Duodenal mucosa (tissue), 2 donors: Measurements from ENCODE around the gene UBA52.

Source experiments
- H3K27ac ChIP-seq: one replicate; pipeline ENCODE4 v1.7.0; 2013; ENCODE audit warnings: low read depth, low read length
- H3K27me3 ChIP-seq, 2 donors: one replicate each; pipeline ENCODE4 v1.7.0; 2013; ENCODE audit warnings: low read length in 2 of 2, control low read depth in 1 of 2; ENCODE audit not compliant: insufficient read depth in 2 of 2, control insufficient read depth in 1 of 2
- H3K36me3 ChIP-seq, 2 donors: one replicate each; pipeline ENCODE4 v1.7.0; 2013; ENCODE audit warnings: low read length in 2 of 2, control low read depth in 1 of 2; ENCODE audit not compliant: insufficient read depth in 2 of 2, control insufficient read depth in 1 of 2
- H3K4me1 ChIP-seq, 2 donors: one replicate each; pipeline ENCODE4 v1.7.0; 2013; ENCODE audit warnings: low read length in 2 of 2, control low read depth in 1 of 2; ENCODE audit not compliant: insufficient read depth in 2 of 2, control insufficient read depth in 1 of 2
- H3K4me3 ChIP-seq, 2 donors: one replicate each; pipeline ENCODE4 v1.7.0; 2013; ENCODE audit warnings: low read length in 2 of 2, low read depth in 1 of 2
- H3K9ac ChIP-seq, 2 donors: one replicate each; pipeline ENCODE4 v1.7.0; 2013; ENCODE audit warnings: low read length in 2 of 2, low read depth in 1 of 2
- H3K9me3 ChIP-seq, 2 donors: one replicate each; pipeline ENCODE4 v1.7.0; 2013; ENCODE audit warnings: low read length in 2 of 2, control low read depth in 1 of 2; ENCODE audit not compliant: control insufficient read depth in 1 of 2

Gene UBA52

GRCh38 chr19:18577365-18577914 is 5.8 kb downstream of the UBA52 start:
- no peak overlapping the region for H3K27ac ChIP-seq
- no peak overlapping the region for H3K4me3 ChIP-seq
- H3K9ac ChIP-seq: no peak overlapping the region
- no peaks in the 10 kb centered on the region for H3K9me3 ChIP-seq
- no peaks in the 10 kb centered on the region for H3K27me3 ChIP-seq
- peaks cover 12% of the 10 kb centered on the region in 2 donors for H3K4me1 ChIP-seq
- peaks cover 20 to 42% of the 10 kb centered on the region in 2 donors for H3K36me3 ChIP-seq

DNA sequence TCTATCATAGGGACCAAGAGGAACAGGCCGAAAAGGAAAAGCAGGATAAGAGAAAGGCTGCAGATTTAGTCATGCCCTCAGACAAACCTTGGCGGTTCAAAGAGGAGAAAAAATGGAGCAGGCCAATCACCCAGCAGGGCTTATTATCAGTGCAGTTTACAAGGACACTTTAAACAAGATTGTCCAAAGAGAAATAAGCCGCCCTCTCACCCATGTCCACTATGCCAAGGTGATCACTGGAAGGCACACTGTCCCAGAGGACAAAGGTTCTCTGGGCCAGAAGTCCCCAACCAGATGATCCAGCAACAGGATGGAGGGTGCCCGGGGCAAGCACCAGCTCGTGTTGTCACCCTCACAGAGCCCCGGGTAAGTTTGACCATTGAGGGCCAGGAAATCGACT is 8.7 kb downstream of the UBA52 start:
- Histone ChIP-seq H3K36me3 (peaks cover 6 to 22% of the 10 kb centered on the region in 2 donors), H3K9ac (no peak overlapping the region), H3K4me1 (no peaks in the 10 kb centered on the region), H3K9me3 (no peaks in the 10 kb centered on the region), H3K27ac (no peak overlapping the region), H3K27me3 (no peaks in the 10 kb centered on the region), H3K4me3 (no peak overlapping the region)

DNA sequence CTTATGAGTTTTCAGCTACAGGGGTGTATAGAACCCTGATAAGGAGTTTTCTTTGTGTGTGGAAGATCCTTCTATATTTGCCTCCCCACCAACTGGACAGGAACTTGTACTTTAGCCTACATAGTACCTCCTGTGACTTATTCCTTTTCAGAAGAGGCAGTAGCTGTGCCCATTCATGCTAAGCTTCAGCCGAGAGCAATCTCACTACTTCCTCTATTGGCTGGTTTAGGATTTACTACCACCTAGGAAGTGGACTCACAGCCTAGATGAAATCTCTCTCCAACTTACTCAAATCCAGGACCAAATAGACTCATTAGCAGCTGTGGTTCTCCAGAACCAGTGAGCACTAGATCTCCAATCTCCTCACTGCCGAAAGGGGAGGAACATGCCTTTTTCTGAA is 14.6 kb downstream of the UBA52 start:
- Histone ChIP-seq H3K4me1 (peaks cover 12 to 29% of the 10 kb centered on the region in 2 donors), H3K9ac (no peak overlapping the region), H3K27ac (no peak overlapping the region), H3K27me3 (no peaks in the 10 kb centered on the region), H3K36me3 (peaks cover 3 to 9% of the 10 kb centered on the region in 2 donors), H3K9me3 (no peaks in the 10 kb centered on the region), H3K4me3 (no peak overlapping the region)

DNA sequence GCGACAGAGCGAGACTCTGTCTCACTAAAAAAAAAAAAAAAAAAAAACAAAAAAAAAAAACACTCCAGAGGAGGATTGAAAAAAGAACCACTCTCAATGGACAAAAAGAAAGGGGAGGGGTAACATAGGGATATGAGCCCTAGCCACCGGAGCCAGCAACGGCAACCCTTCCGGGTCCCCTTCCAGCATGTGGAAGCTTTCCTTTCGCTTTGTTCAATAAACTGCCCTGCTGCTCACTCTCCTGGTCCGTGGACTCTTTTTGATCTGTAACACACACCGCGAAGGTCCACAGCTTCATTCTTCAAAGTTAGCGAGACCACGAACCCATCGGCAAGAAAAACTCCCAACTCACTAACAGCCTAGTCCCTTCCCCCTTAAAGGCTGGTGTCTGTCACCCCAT is 15.9 kb downstream of the UBA52 start:
- H3K9ac ChIP-seq: no peak overlapping the region
- H3K27ac ChIP-seq: no peak overlapping the region
- H3K4me3 ChIP-seq: peak overlapping the region in 1 of 2 donors; percentile 89
- H3K4me1 ChIP-seq: peaks cover 12 to 29% of the 10 kb centered on the region in 2 donors
- peaks cover 3 to 9% of the 10 kb centered on the region in 2 donors for H3K36me3 ChIP-seq
- H3K27me3 ChIP-seq: no peaks in the 10 kb centered on the region
- no peaks in the 10 kb centered on the region for H3K9me3 ChIP-seq

- H3K9ac ChIP-seq: peak overlapping the region; percentile 54 to 75
- H3K27me3 ChIP-seq: no peaks in the 10 kb centered on the region
- H3K27ac ChIP-seq: peak overlapping the region; percentile 46
- peaks cover 12 to 29% of the 10 kb centered on the region in 2 donors for H3K4me1 ChIP-seq
- H3K36me3 ChIP-seq: peaks cover 3 to 9% of the 10 kb centered on the region in 2 donors
- peak overlapping the region; percentile 83 to 89 for H3K4me3 ChIP-seq
- no peaks in the 10 kb centered on the region for H3K9me3 ChIP-seq
Observed at GRCh38 chr19:18587962-18588610, 16.4 kb downstream of the UBA52 start.

DNA sequence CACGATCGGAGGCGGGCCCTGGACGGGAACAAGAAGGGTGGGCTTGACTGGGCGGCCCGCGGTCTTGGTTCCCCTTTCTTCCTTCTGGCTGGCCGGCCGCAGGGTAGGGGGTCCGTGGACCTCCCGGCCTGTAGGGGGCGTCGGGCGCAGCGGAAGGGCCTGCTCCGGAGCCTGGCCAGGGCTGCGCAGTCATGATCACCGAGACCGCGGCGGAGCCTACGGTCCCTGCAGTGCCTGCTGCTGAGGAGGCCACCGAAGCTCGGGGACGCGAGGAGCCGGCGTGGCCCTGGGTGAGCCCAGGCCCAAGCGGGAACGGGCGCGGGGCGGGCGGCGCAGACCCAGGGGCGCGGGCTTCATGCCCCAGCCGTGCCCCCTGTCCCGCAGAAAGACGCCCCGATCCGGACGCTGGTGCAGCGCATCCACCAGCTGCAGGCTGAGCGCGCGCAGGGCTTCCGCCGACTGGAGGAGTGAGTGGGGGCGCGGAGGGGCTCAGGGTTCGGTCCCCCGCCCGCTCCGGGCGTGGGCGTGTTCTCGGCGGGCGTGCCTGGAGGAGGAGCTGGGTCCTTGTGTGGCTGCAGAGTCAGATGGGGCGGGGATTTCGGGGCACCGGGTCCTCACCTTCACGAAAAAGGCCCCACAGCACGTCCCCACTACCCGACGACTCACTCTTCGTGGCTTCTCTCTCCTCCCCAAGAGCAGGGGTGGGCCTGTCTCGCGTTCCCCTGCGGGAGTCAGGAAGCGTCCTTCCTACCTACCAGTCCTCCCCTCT is 17.1 kb downstream of the UBA52 start, which contains the start of gene REX1BD:
TSS of gene REX1BD (plus strand) at position 188 of the 769 bp plus-strand sequence. CDS start at position 192, 4 bp downstream.
- no peaks in the 10 kb centered on the region for H3K27me3 ChIP-seq
- peaks cover 12 to 29% of the 10 kb centered on the region in 2 donors for H3K4me1 ChIP-seq
- no peaks in the 10 kb centered on the region for H3K9me3 ChIP-seq
- peak within 1 kb of the TSS; percentile 81 for H3K27ac ChIP-seq
- peak within 1 kb of the TSS; percentile 83 to 89 for H3K4me3 ChIP-seq
- peak within 1 kb of the TSS; percentile 54 to 75 for H3K9ac ChIP-seq
- peaks cover 3 to 9% of the 10 kb centered on the region in 2 donors for H3K36me3 ChIP-seq

DNA sequence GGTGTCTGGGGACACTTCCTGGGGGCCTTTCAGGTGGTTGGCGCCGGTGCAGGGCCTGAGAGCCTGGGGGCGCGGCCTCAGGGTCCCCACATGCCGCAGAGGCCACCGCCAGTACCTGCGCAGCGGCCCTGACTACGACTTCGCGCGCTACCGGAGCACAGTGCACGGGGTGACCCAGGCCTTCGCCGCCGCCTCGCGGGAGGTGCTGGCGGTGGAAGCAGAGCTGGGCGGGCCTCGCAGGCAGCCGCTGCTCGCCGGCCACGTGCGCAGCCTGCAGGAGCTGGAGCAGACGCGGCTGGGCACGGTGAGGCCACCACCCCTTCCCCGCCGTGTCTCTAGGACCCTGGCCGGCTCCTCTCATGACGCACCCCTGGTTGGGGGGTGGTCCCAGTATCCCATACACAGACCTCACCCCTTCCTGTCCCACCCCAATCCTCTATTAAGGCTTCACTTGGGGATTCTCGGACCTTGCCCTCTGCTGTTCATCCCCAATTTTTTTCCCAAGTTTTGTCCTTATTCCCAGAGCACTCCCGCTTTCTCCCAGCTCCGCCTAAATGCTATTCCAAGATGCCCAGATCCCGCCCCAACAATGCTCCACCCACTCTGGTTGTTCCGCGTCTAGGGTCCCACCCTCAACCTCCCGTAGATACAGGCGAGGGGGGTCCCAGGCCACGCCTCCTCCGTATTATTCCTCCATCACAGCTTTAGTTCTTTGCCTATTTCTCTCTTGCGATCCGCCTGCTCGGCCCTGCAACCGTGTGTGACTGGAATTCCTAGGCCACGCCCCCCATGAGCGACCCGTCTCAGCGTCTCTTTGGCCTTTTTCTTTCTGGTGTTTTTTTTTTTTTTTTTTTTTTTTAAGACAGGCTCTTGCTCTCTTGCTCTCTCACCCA is 18.0 kb downstream of the UBA52 start:
- Histone ChIP-seq H3K36me3 (peaks cover 3 to 9% of the 10 kb centered on the region in 2 donors), H3K9me3 (no peaks in the 10 kb centered on the region), H3K9ac (peak overlapping the region; percentile 54 to 63), H3K4me1 (peaks cover 15 to 31% of the 10 kb centered on the region in 2 donors), H3K27ac (peak overlapping the region; percentile 81), H3K4me3 (peak overlapping the region; percentile 83 to 89), H3K27me3 (peaks cover 0 to under 1% of the 10 kb centered on the region in 2 donors)

GRCh38 chr19:18590273-18591272 is 18.9 kb downstream of the UBA52 start:
- Histone ChIP-seq H3K9me3 (no peaks in the 10 kb centered on the region), H3K27ac (no peak overlapping the region), H3K36me3 (peaks cover 3 to 9% of the 10 kb centered on the region in 2 donors), H3K27me3 (peaks cover 5 to 7% of the 10 kb centered on the region in 2 donors), H3K4me1 (peaks cover 21 to 36% of the 10 kb centered on the region in 2 donors), H3K9ac (no peak overlapping the region), H3K4me3 (no peak overlapping the region)
